Subcutaneous adipose tissue (tissue), 4 donors: ENCODE measurements around the gene ANKRD11. TPM values are rescaled to one million over a fixed set of nuclear protein-coding genes. Genes with fewer than 3 reads are reported as not detected.

Experiments
- CTCF ChIP-seq: fragments of 450-650 bp; IDR thresholded peaks from one replicate; pipeline ENCODE4 v1.5.1; 2016; ENCODE audit warnings: low read depth, mild to moderate bottlenecking, control low read depth, antibody characterized with exemption, moderate library complexity
- total RNA-seq, 4 donors: library from RNA; depleted of rRNA; stranded (reverse); fragments of >200 nt; gene quantifications; one replicate each; pipeline ENCODE4 v1.1.0, GENCODE V29; 2016

ANKRD11 gene
- total RNA-seq, 4 donors from 2014 or later, result 56.1 to 190 (median 62.6) TPM

DNA sequence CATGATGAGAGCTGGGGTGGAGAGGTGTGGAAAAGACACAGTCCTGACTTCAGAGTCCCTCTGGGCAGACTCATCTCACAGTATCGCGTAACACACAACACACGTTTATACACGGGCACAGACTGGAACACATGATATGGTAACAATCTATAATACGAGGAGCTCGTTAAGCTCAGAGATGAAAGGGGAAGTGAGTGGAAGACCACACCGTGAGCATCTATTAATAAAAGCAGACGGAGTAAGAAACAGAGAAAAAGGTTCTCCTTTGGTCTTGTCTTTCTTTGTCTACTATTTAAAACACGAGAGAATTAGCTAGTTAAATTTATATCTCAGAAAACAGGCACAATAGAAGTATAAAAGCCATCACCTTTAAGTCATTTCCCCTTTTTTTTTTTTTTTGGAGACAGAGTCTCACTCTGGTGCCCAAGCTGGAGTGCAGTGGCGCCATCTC, 13.5 kb downstream of the ANKRD11 start:
- no peak for TF ChIP-seq CTCF

DNA sequence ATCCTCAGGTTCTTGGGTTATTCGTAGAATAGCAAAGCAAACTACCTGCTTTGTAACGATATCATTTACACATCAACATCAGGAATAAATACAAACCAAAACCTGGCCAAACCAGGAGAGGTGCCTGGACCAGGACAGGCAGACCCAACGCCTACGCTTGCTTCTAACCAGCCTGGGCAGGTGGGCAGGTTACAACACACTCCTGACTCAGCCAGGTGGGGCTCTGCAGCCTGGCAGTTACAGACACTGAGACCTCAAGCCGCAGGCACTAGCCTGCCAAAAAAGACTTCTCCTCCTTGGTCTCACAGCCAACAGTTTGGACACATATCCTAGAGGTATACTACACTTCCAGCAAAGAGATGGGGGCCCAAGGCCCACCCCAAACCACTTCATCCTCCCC, 14.0 kb downstream of the ANKRD11 start:
- TF ChIP-seq CTCF, result no peak

DNA sequence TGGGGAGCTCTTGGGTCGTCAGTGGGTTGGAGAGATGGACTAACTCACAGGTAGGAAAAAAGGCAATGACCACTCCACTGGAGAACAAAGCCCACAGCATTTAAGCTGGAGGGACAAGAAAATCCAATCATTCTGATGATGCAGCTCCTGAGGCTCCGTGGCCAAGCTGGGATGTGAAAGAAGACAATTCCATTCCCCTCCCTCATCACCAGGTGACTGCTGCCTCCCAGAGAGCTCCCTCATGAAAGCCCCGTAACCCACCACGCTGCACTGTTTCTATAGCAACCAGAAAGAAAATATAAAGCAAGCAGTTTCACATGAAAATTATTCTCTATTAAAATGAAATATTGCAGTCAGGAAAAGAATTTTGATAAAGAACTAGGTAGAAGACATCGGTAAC, 15.2 kb downstream of the ANKRD11 start:
- no peak for TF ChIP-seq CTCF

DNA sequence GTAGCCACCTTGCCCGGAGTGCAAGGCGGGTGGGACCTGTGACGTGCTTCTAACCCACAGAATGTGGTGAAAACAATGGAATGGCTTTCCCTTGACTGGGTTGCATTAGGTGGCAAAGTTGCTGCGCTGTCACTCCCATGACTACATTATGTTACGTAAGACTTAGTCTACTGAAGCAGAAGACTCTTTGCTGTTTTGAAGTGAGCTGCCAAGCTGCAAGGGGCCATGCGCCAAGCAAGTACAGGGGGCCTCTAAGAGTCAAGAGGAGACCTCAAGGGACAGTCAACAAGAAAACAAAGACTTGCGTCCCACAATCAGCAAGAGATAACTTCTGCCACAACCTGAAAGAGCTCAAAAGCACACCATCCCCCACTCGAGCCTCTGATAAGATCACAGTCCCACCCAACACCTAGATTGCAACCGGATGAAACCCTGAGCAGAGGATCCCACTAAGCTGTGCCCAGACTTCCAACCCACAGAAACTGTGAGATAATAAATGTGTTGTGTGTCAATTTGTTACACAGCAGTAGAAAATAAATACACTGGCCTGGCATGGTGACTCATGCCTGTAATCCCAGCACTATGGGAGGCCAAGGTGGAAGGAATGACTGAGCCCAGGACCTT, 16.5 kb downstream of the ANKRD11 start:
- TF ChIP-seq CTCF, result no peak

DNA sequence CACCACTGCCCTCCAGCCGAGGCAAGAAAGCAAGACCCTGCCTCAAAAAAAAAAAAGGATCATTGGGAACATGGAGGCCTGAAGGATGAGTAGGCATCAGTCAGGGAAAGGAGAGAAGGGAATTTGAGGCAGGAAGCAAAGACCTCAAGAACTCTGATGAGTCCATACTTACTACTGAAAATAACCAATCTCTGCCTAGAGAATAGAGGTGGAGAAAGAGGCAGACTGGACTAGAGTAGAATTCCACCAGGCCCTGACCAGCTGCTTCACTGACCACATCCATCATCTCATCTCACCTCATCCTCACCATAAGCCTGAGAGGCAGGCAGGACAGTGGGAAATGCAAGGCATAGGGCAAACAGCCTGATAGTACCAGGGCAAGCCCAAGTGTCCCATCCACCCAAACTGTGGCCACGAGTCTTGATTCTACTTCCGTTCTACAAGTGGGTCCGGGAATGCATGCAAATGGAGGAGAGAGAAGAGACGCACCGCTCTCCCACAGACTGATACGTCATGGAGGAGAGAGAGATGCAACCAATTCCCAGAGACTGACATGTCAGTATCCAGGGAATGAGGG, 17.1 kb downstream of the ANKRD11 start:
- TF ChIP-seq CTCF, result no peak

DNA sequence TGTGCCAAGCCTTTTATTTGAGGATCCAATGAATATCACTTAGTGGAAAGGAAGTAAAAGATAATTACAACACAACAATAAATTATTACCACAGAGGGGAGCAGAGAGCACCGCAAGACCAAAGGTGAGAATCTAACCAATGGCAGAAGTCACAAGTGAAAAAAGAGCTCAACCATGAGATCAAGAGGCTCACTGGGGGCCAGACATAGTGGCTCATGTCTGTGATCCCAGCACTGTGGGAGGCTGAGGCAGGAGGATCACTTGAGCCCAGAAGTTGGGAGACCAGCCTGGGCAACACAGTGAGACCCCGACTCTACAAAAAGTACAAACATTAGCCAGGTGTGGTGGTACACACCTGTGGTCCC, 17.7 kb downstream of the ANKRD11 start:
- TF ChIP-seq CTCF, result no peak

GRCh38 chr16:89467382-89467781, 23.0 kb downstream of the ANKRD11 start:
- no peak for TF ChIP-seq CTCF
